Measurements from ENCODE around the gene RNF220. TPM values are rescaled to one million over a fixed set of nuclear protein-coding genes. Genes with fewer than 3 reads are reported as not detected.
"Not testable (repeated sequence)": the region's sequence is repeated elsewhere in the genome, so short reads cannot be mapped to it uniquely, and the experiment has no call there.

Gene RNF220
- total RNA-seq, 1 experiment from 2014 or later, result 92.4 TPM

DNA sequence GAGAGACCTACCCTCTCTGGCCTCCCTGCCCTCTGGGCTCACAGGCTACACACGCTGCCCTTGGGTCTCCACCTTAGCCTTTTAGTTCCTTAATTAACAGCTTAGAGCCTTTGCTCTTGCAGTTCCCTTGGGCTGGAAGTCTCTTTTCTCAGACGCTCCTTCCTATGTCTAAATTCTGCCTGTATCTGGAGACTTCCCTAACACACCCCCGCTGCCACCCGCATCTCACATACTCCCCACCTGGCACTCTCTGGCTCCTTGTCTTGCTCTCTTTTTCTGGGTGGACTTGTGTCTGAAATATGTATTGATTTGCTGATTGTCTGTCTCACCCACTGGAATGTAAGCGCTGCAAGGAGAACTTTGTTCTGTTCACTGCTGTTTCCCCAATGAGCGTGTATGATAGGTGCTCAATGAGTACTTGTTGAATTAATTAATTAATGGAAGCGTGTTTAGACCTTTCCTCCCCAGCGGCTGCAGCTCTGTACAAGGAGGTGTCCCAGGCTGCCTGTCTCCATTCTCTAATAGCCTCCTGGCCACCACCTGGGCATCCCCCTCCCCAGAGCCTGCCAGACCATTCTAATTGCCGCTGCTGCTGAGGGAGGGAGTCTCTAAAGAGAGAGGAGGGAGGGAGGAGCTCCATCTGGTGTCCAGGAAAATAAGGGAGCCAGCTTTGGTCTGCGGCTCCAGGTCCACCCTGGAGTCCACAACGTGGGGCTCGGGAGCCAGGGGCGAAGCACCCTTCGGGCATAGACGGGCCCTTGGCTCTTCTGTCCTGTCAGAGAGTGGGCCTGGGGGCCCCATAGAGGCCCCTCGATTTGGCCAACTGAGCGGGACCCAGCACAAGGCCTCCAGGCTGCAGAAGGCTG, 95.4 kb downstream of the RNF220 start:
- Histone ChIP-seq H3K9me3 (no peaks in the 10 kb centered on the region), H3K4me3 (ENCODE audit: low read depth, low read length) (no peak overlapping the region), H3K36me3 (ENCODE audit: control insufficient read depth, insufficient read depth, low read length) (no peaks in the 10 kb centered on the region), H3K27me3 (replicated peaks; ENCODE audit: control insufficient read depth, insufficient read depth, low read length) (no peaks in the 10 kb centered on the region), H3K4me1 (no peaks in the 10 kb centered on the region)
- TF ChIP-seq, protein P1, sequence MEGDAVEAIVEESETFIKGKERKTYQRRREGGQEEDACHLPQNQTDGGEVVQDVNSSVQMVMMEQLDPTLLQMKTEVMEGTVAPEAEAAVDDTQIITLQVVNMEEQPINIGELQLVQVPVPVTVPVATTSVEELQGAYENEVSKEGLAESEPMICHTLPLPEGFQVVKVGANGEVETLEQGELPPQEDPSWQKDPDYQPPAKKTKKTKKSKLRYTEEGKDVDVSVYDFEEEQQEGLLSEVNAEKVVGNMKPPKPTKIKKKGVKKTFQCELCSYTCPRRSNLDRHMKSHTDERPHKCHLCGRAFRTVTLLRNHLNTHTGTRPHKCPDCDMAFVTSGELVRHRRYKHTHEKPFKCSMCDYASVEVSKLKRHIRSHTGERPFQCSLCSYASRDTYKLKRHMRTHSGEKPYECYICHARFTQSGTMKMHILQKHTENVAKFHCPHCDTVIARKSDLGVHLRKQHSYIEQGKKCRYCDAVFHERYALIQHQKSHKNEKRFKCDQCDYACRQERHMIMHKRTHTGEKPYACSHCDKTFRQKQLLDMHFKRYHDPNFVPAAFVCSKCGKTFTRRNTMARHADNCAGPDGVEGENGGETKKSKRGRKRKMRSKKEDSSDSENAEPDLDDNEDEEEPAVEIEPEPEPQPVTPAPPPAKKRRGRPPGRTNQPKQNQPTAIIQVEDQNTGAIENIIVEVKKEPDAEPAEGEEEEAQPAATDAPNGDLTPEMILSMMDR (IDR thresholded peaks at IDR 0.05; ENCODE audit: insufficient read depth in 1 of 2, low read depth in 1 of 2, low read length in 1 of 2, severe bottlenecking in 1 of 2, unreplicated experiment in 1 of 2), result no peak
- H3K27me3 Mint-ChIP-seq (ENCODE audit: insufficient read depth, unreplicated experiment), result no peaks in the 10 kb centered on the region
- DNase-seq, result peak in 1 of 2 experiments; percentile 17
- intact Hi-C loops (cut with micrococcal nuclease; ENCODE audit: unreplicated experiment), result no loop called here
- BruUV-seq (replicated peaks), result no TSS peak
- H3K4me3 Mint-ChIP-seq (ENCODE audit: unreplicated experiment), result no peak overlapping the region
- ChIA-PET CTCF (interaction anchor here (1.0 kb wide), 1 partner anchor 122 kb away, joined by 4 read pairs; no protein-coding TSS in a partner anchor), POLR2A (no interaction called here)
- no peak overlapping the region for H3K27ac Mint-ChIP-seq (ENCODE audit: unreplicated experiment)
- H3K36me3 Mint-ChIP-seq (ENCODE audit: insufficient read depth, unreplicated experiment), result no peaks in the 10 kb centered on the region
- no peaks in the 10 kb centered on the region for H3K9me3 Mint-ChIP-seq (ENCODE audit: unreplicated experiment)
- H3K4me1 Mint-ChIP-seq (ENCODE audit: low read depth, unreplicated experiment), result no peaks in the 10 kb centered on the region

DNA sequence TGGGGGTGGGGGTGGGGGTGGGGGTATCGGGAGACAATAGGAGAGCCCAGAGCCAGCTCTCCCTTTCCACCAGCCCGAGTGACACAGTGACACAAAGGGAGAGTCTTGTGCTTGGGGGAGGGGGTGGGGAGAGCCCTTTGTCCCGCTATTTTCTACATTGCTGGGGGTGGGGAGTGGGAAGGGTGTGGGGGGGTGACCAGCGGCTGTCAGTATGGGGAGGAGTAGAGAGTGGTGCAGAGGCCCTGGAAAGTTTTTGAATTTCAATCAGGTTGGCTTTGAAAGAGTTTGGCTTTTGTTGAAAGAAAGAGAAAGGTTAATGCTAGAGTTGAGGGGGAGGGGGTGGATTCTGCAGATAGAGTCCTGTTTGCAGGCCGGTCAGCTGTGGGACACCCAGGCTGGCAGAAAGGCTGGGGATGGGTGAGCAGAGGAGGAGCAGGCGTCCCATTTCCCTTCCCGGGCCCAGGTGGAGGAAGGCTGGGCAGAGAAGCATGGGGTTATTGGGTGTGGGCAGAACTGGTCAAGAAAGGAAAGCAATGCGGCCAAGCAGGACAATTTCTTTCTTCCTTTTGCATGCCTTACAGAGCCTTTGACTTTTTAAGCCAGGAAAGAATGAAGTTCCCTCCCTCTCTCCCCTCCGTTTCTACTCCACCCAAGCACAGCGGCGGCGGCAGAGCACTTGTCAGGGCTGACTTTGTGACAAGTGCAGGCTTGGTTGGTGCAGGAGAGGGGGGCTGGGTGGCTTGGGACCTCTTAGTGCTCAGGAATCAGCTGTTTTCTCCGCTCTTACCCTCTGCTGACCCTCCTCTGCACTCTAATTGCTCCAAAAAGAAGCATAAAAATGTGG, 96.2 kb downstream of the RNF220 start:
- Histone ChIP-seq H3K27me3 (replicated peaks; ENCODE audit: control insufficient read depth, insufficient read depth, low read length) (no peaks in the 10 kb centered on the region), H3K36me3 (ENCODE audit: control insufficient read depth, insufficient read depth, low read length) (no peaks in the 10 kb centered on the region), H3K4me1 (no peaks in the 10 kb centered on the region), H3K4me3 (ENCODE audit: low read depth, low read length) (no peak overlapping the region), H3K9me3 (no peaks in the 10 kb centered on the region)
- H3K27ac Mint-ChIP-seq (ENCODE audit: unreplicated experiment), result no peak overlapping the region
- no peak overlapping the region for H3K4me3 Mint-ChIP-seq (ENCODE audit: unreplicated experiment)
- intact Hi-C loops (cut with micrococcal nuclease; ENCODE audit: unreplicated experiment), result no loop called here
- TF ChIP-seq, protein P1 (IDR thresholded peaks at IDR 0.05; ENCODE audit: insufficient read depth in 1 of 2, low read depth in 1 of 2, low read length in 1 of 2, severe bottlenecking in 1 of 2, unreplicated experiment in 1 of 2), result no peak
- no peaks in the 10 kb centered on the region for H3K27me3 Mint-ChIP-seq (ENCODE audit: insufficient read depth, unreplicated experiment)
- no peak for DNase-seq
- H3K36me3 Mint-ChIP-seq (ENCODE audit: insufficient read depth, unreplicated experiment), result no peaks in the 10 kb centered on the region
- BruUV-seq (replicated peaks), result no TSS peak
- H3K9me3 Mint-ChIP-seq (ENCODE audit: unreplicated experiment), result no peaks in the 10 kb centered on the region
- ChIA-PET POLR2A (no interaction called here), CTCF (interaction anchor here (1.0 kb wide), 1 partner anchor 123 kb away, joined by 4 read pairs; no protein-coding TSS in a partner anchor)
- H3K4me1 Mint-ChIP-seq (ENCODE audit: low read depth, unreplicated experiment), result no peaks in the 10 kb centered on the region

DNA sequence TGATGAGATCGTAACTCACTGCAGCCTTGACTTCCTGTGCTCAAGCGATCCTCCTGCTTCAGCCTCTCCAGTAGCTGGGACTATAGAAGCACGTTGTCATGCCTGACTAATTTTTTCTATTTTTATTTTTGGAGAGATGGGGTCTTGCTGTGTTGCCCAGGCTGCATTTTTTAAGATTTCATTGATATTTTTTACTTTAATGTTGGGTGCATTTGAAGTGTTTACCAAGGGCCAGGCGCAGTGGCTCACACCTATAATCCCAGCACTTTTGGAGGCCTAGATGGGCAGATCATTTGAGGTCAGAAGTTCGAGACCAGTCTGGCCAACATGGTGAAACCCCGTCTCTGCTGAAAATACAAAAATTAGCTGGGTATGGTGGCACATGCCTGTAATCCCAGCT, 97.8 kb downstream of the RNF220 start:
- BruUV-seq (replicated peaks); H3K36me3 Mint-ChIP-seq (ENCODE audit: insufficient read depth, unreplicated experiment); H3K27me3 Mint-ChIP-seq (ENCODE audit: insufficient read depth, unreplicated experiment); H3K4me3 ChIP-seq (ENCODE audit: low read depth, low read length); H3K9me3 ChIP-seq; POLR2A ChIA-PET; H3K4me1 Mint-ChIP-seq (ENCODE audit: low read depth, unreplicated experiment); H3K27me3 ChIP-seq (replicated peaks; ENCODE audit: control insufficient read depth, insufficient read depth, low read length); CTCF ChIA-PET; H3K4me1 ChIP-seq; DNase-seq; H3K4me3 Mint-ChIP-seq (ENCODE audit: unreplicated experiment); H3K36me3 ChIP-seq (ENCODE audit: control insufficient read depth, insufficient read depth, low read length); intact Hi-C loops (cut with micrococcal nuclease; ENCODE audit: unreplicated experiment); H3K9me3 Mint-ChIP-seq (ENCODE audit: unreplicated experiment); H3K27ac Mint-ChIP-seq (ENCODE audit: unreplicated experiment): not testable (repeated sequence)

Measured in Caco-2 (cell line).